ENCODE data around the gene ITLN2. TPM values are rescaled to one million over a fixed set of nuclear protein-coding genes. Genes with fewer than 3 reads are reported as not detected.

Gene ITLN2
- total RNA-seq, 1 experiment from 2014 or later, result 0.20 TPM

DNA sequence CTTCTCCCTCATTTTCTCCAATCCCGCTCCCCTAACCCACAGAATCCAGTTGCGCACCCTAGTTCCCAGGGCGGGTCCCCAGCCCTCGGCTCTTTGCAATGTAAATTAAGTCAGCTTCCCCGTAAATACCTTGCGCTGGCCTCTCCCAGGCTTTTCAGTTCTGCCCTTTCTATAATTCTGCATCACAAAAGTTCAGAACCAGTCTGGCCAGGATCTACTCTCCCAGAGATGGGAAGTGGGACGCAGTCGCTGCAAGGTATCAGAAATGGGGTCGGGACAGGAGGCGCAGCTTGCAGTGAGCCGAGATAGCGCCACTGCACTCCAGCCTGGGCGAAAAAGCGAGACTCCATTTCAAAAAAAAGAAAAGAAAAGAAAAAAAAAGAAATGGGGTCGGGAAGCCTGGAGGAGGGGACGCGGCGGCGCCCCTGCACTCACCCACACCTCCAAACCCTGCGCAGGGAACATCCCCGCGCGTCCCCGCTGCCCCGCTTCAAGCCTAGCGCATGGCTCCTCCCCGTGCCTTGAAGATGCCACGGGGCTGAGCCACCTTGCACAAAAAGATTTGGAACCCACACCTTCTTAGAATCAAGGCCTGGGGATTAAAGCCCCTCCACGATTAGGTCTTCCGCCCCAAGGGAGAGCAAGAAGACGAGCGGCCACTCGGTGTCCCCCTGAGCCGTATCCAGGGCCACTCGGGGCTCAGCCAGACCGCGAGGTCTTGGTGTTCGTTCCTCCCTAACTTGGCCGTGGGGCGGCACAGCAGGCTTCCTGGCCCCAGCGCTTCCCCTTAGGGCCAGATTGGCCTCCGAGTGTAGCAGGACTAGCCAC lies 27.2 kb upstream of the ITLN2 start (continued):
- TF ChIP-seq EZH2 (IDR thresholded peaks at IDR 0.05), result no peak
- no peak for TF ChIP-seq POLR2AphosphoS5 (IDR thresholded peaks at IDR 0.05; ENCODE audit: low read depth, low read length)
- TF ChIP-seq EGR1 (IDR thresholded peaks at IDR 0.05; ENCODE audit: low read depth), result no peak

GRCh38 chr1:160979286-160979685 lies 24.7 kb upstream of the ITLN2 start:
- Histone ChIP-seq H2AFZ (ENCODE audit: low read depth, low read length, poor library complexity, severe bottlenecking) (no peak overlapping the region), H3K27ac (ENCODE audit: low read depth, low read length) (no peak overlapping the region), H3K9me3 (ENCODE audit: control insufficient read depth in 1 of 2, insufficient read depth in 1 of 2, low read depth in 1 of 2, low read length in 2 of 2) (no peaks in the 10 kb centered on the region), H4K20me1 (ENCODE audit: insufficient read depth) (no peaks in the 10 kb centered on the region), H3K36me3 (ENCODE audit: control insufficient read depth in 1 of 2, insufficient read depth in 2 of 2, low read length in 2 of 2) (no peaks in the 10 kb centered on the region), H3K9me2 (ENCODE audit: insufficient read depth) (no peaks in the 10 kb centered on the region), H3K4me1 (ENCODE audit: control insufficient read depth in 1 of 2, insufficient read depth in 2 of 2, low read length in 2 of 2) (peaks cover 3 to 5% of the 10 kb centered on the region in 2 experiments; a peak in 2 of 4 replicates), H3K4me3 (replicated peaks in 1 of 2; ENCODE audit: low read depth in 1 of 2, low read length in 2 of 2) (no peak overlapping the region), H3K27me3 (ENCODE audit: insufficient read depth, low read length) (no peaks in the 10 kb centered on the region), H3K9ac (ENCODE audit: low read length) (no peak overlapping the region), H3K79me2 (ENCODE audit: insufficient read depth, low read length) (no peaks in the 10 kb centered on the region), H3K4me2 (ENCODE audit: low read length) (no peak overlapping the region)
- ATAC-seq (no peak), DNase-seq (ENCODE audit: low read depth, low spot score) (no peak)
- RAD21 ChIA-PET (ENCODE audit: low non-redundant PET in 1 of 2, low total read pairs in 2 of 2, uncharacterized antibody in 2 of 2, unreplicated experiment in 2 of 2), result no interaction called here
- no TSS peak for BruUV-seq (replicated peaks)
- intact Hi-C loops (cut with micrococcal nuclease), result no loop called here
- POLR2A ChIA-PET, result no interaction called here
- CTCF ChIA-PET, result interaction anchor here (3.0 kb wide), 1 partner anchor 11 kb away, joined by 12 read pairs; no protein-coding TSS in a partner anchor
- no peak for TF ChIP-seq ATF3 (IDR thresholded peaks at IDR 0.05)
- no peak for TF ChIP-seq RAD21 (IDR thresholded peaks at IDR 0.05; ENCODE audit: low read depth)
- TF ChIP-seq POLR2A (IDR thresholded peaks at IDR 0.05; ENCODE audit: borderline replicate concordance, extremely low read depth, insufficient read depth, insufficient read length), result no peak
- TF ChIP-seq ZNF274 (IDR thresholded peaks at IDR 0.05; ENCODE audit: low read depth, low read length), result no peak
- TF ChIP-seq REST (IDR thresholded peaks at IDR 0.05; ENCODE audit: low read depth), result no peak
- TF ChIP-seq, protein P1, sequence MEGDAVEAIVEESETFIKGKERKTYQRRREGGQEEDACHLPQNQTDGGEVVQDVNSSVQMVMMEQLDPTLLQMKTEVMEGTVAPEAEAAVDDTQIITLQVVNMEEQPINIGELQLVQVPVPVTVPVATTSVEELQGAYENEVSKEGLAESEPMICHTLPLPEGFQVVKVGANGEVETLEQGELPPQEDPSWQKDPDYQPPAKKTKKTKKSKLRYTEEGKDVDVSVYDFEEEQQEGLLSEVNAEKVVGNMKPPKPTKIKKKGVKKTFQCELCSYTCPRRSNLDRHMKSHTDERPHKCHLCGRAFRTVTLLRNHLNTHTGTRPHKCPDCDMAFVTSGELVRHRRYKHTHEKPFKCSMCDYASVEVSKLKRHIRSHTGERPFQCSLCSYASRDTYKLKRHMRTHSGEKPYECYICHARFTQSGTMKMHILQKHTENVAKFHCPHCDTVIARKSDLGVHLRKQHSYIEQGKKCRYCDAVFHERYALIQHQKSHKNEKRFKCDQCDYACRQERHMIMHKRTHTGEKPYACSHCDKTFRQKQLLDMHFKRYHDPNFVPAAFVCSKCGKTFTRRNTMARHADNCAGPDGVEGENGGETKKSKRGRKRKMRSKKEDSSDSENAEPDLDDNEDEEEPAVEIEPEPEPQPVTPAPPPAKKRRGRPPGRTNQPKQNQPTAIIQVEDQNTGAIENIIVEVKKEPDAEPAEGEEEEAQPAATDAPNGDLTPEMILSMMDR (IDR thresholded peaks at IDR 0.05 in 2 of 3, conservative IDR thresholded peaks at IDR 0.05 in 1 of 3; ENCODE audit: borderline replicate concordance in 1 of 3, insufficient read depth in 1 of 3, low read depth in 2 of 3, low read length in 2 of 3), result no peak
- TF ChIP-seq FOSL1 (IDR thresholded peaks at IDR 0.05; ENCODE audit: low read depth), result no peak
- no peak for TF ChIP-seq TCF7L2 (IDR thresholded peaks at IDR 0.05; ENCODE audit: borderline replicate concordance, extremely low read depth, insufficient read depth, insufficient read length)
- no peak for TF ChIP-seq EZH2phosphoT487 (IDR thresholded peaks at IDR 0.05; ENCODE audit: borderline replicate concordance)
- TF ChIP-seq ZBTB33 (IDR thresholded peaks at IDR 0.05; ENCODE audit: extremely low read depth, insufficient replicate concordance, low read length), result no peak
- TF ChIP-seq ELF1 (IDR thresholded peaks at IDR 0.05; ENCODE audit: borderline replicate concordance, low read depth), result no peak
- TF ChIP-seq CBX3 (IDR thresholded peaks at IDR 0.05; ENCODE audit: low read depth), result no peak
- no peak for TF ChIP-seq EZH2 (IDR thresholded peaks at IDR 0.05)
- TF ChIP-seq, protein P2, sequence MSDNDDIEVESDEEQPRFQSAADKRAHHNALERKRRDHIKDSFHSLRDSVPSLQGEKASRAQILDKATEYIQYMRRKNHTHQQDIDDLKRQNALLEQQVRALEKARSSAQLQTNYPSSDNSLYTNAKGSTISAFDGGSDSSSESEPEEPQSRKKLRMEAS (IDR thresholded peaks at IDR 0.05), result no peak
- no peak for TF ChIP-seq CEBPB (IDR thresholded peaks at IDR 0.05; ENCODE audit: low read depth)

All from HCT116 (cell line).